PC-3 (cell line): ENCODE measurements around the gene KCNH4.

Experiments
- EZH2 ChIP-seq: fragments of 300-600 bp; sonication (generic); IDR thresholded peaks from one replicate; pipeline ENCODE4 v1.6.1; 2017; ENCODE audit warnings: antibody characterized with exemption, mild to moderate bottlenecking, low read length; ENCODE audit not compliant: unreplicated experiment
- EZH2phosphoT487 ChIP-seq: fragments of 300-600 bp; sonication (generic); IDR thresholded peaks from 2 replicates; pipeline ENCODE4 v1.6.1; 2018; ENCODE audit warnings: mild to moderate bottlenecking, antibody characterized with exemption, low read length, borderline replicate concordance
- TF ChIP-seq, protein P1 (sequence below): fragments of 300-600 bp; sonication (generic); conservative IDR thresholded peaks from 2 replicates; pipeline ENCODE4 v1.5.1; 2017; ENCODE audit warnings: antibody characterized with exemption, low read depth, mild to moderate bottlenecking, low read length

DNA sequence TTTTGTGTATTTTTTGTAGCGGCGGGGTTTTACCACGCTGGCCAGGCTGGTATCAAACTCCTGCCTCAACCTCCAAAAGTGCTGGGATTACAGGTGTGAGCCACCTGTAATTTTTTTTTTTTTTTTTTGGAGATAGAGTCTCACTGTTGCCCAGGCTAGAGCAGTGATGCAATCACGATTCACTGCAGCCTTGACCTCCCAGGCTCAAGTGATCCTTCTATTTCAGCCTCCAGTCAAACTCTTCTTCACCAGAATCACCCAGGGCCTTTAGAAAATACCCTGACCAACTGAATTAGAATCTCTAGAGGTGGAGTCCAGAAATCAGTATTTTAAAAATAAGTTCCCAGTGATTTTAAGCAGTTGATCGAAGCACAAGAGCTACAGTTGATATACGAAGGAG is 45.8 kb downstream of the KCNH4 start:
- TF ChIP-seq, protein P1, sequence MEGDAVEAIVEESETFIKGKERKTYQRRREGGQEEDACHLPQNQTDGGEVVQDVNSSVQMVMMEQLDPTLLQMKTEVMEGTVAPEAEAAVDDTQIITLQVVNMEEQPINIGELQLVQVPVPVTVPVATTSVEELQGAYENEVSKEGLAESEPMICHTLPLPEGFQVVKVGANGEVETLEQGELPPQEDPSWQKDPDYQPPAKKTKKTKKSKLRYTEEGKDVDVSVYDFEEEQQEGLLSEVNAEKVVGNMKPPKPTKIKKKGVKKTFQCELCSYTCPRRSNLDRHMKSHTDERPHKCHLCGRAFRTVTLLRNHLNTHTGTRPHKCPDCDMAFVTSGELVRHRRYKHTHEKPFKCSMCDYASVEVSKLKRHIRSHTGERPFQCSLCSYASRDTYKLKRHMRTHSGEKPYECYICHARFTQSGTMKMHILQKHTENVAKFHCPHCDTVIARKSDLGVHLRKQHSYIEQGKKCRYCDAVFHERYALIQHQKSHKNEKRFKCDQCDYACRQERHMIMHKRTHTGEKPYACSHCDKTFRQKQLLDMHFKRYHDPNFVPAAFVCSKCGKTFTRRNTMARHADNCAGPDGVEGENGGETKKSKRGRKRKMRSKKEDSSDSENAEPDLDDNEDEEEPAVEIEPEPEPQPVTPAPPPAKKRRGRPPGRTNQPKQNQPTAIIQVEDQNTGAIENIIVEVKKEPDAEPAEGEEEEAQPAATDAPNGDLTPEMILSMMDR: no peak
- TF ChIP-seq EZH2phosphoT487 (no peak), EZH2 (no peak)
